Dermis blood vessel endothelial cell (primary cell): Measurements from ENCODE around the gene DNER. TPM values are rescaled to one million over a fixed set of nuclear protein-coding genes. Genes with fewer than 3 reads are reported as not detected.
A peak's percentile ranks its signal among the peaks of the same experiment; 100 is the strongest.

ENCODE experiments used
- DNase-seq: peaks from one replicate; pipeline ENCODE4 v3.0.0; 2010
- total RNA-seq: library from RNA; depleted of rRNA; stranded (reverse); fragments of >200 nt; gene quantifications from 2 replicates; pipeline ENCODE4 v1.2.3, GENCODE V29; 2014

Gene DNER
- total RNA-seq, 1 donor from 2014 or later = not detected

DNA sequence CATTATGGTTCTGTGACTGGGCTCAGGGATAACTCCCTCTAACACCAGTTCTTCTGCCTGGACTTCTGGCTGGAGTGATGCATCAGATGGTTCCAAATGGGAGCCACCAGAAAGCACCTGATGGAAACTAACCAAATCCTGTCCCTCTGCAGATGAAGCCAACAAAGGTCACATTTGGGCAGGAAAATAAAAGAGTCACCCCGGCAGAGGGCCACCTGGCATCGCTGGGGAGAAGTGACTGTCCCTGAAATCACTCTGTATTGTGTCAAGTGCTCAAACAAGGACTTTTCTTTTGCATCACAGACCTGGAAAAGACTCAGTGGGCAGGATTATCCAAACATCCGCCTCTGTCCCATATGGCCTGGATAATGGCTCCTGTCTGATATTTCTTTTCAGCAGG, 47.5 kb downstream of the DNER start:
- no peak for DNase-seq

DNA sequence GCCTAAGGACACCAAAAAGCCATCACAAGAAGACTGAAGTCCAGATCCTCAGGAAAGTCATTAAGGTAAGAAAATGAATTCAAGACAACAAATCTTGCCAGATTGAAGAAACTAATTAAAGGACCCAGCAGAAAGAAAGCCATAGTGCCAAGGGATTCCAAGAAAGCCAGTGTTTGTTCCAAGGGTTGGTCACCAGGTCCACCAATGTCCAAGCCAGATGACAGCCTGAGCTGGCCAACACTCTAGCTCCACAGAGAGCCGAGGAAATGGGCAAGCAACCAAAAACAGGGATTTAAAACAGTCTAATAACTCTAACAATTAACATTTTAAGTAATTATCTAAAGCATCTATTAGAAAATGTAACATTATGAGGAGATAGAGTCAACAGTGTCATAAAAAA, 49.2 kb downstream of the DNER start:
- DNase-seq = no peak

- DNase-seq = no peak
Measured at GRCh38 chr2:229661478-229661877, 52.9 kb downstream of the DNER start.

GRCh38 chr2:229660951-229661350, 53.4 kb downstream of the DNER start:
- DNase-seq = peak; percentile 21

DNA sequence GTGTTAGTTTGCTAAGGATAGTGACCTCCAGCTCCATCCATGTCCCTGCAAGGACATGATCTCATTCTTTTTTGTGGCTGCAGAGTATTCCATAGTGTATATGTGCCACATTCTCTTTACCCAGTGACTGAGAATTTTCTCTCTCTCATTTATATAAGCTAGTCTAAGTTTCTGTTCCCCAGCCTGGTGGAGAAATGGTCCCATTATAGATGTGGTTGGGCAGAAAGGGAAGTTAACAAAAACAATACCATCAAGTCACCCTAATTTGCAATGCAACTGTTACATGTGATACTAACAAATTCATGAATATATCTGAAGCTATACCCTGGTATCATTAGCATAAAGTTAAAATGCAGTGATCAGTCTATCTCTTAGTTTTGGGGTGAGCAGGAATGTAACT, 54.0 kb downstream of the DNER start:
- DNase-seq = no peak

DNA sequence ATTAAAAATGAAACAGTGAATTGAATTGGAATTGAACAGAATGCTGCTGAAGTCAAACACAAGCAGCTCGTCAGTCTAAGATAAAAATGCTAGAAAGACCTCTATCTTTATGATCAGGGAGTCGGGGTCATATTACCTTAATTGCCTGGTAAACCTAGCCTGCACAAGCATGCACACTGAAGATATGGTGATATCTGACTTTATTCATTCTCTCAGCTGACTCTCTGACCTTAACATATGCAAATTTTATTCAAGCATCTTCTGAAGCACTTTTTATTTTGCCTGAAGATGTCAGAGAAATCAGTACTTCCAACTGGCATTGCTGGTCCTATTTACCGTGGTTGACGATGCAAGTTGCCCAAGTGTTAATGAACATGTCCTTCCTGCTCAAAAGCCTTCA, 56.4 kb downstream of the DNER start:
- no peak for DNase-seq

DNA sequence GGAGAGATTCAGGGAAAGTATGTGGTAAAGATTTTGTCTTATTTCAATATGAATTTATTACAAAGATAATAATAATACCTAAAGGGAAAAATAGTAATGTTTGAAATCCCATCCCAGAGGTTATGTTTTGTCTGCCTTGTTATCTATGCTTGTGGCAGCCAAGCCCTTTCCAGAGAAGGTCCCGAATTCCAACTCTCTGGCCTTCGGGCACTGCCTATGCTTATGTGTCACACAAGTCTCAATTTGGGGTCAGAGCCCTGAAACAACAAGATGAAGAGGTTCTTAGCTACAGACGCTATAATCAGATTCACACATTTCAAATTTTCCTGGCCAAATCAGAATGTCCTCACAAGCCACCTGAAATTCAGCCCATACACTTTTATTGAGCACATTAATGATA, 59.9 kb downstream of the DNER start:
- no peak for DNase-seq

DNA sequence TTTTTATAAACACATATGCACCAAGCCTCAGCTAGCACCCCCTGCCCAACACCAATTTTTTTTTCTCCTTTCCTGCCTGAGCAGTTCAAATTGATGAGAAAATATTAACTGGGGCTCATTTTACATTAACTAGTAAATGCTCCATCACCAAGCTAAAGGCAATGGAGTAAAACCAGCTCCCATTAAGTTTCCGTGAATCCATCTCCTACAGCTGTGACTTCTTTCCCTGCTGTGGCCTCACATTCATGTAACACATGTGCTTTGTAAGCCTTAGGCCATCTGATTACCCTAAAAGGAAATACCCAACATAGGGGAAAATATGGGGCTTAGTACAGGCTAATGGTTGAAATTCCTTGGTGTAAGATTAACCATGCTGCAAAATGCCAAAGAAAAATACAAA, 60.8 kb downstream of the DNER start:
- no peak for DNase-seq

DNA sequence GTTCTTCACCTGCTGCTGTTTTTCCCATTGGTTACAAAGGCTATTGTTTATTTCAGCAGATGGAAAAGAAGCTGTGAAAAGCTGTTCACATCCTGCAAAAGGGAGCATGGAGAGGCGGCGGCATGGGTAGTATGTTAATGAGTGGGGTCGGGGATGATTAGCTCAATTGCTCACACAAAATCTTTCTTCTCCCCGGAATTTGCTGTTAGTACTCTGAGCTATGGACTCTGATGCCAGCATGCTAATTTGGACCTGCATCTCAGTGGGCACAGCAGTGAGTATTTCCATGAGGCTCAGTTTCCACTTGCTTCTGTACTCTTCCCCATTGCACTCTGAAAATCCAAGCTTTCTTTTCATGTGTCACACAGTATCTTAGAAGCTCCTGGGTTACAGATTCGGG, 61.6 kb downstream of the DNER start:
- no peak for DNase-seq

DNA sequence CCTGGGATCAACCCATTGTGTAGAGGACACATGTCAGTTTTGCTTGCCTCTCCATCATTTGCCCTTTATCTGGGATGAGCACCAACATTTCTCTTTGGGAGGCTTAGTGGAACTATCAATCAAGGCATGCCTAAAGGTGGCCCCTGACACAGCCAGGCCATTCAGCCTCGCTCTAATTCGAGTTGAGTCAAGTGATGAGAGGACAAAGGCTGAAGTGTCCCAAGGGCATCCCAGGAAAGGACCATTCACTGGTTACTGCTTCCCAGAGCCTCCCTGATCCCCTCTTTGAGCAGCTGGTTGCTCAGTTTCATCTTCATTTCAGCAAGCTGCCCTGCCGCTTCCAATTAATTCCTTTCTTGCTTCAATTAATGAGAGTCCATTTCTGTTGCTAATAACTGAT, 63.5 kb downstream of the DNER start:
- DNase-seq = no peak

- no peak for DNase-seq
Measured at GRCh38 chr2:229650059-229650458, 64.3 kb downstream of the DNER start.

- DNase-seq = no peak
Measured at GRCh38 chr2:229646186-229646723, 68.1 kb downstream of the DNER start.

GRCh38 chr2:229642371-229642770, 72.0 kb downstream of the DNER start:
- DNase-seq = no peak

DNA sequence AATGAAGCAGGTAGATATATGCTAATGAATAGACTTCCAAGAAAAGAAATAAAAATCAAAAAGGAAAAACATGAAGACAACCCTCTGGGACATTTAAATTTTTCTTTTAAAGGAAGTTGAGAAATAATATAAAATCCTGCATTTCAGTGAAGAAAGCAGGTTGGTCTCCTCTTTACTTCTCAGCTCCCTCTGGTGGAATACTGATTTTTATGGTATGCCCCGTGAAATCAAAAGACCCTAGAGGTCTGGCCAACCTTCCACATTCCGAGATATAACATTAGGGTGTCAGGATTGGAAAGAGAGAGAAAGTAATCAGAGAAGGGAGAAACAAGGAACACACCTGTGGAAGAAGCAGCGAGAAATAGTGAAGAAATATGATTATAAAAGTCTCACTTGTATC, 72.7 kb downstream of the DNER start:
- no peak for DNase-seq

- DNase-seq = no peak
Measured at GRCh38 chr2:229640636-229641035, 73.7 kb downstream of the DNER start.

GRCh38 chr2:229636571-229636970, 77.8 kb downstream of the DNER start:
- DNase-seq = no peak

GRCh38 chr2:229635371-229635680, 79.0 kb downstream of the DNER start:
- DNase-seq = no peak

DNA sequence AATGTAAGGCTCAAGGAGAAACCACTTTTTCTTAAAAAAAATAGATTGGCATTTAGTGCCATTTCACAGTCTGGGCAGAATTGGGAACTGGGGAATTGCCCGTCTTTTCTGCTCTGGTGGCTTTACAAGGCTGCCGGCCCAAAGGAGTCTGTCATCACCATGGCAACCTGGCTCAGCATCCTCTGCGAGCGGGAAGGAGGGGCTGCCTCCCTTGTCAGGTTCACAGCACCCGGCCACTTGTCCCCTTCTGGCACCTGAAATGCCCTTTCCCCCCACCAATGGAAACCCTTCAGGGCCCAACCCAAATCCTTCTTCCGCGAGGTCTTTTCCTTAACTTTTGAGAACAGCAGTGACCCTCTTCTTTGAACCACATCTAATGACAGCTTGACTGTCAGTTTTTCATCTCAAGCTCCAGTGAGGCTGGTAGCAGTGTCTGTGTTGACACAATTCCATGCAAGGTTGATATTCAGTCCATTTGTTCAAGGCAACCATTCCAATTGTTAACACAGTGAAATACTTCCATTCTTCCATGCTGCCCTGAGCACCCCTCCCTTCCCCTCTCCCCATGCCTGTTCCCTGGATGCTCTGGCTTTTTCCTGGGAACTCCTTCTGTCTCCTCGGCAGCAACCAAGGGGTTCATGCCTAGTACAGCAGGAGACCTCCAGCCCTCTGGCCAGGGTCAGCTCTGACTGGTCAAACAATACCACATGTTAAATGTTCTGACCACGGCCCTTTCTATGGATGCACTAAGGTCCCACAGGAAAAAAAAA, 79.6 kb downstream of the DNER start:
- no peak for DNase-seq

DNA sequence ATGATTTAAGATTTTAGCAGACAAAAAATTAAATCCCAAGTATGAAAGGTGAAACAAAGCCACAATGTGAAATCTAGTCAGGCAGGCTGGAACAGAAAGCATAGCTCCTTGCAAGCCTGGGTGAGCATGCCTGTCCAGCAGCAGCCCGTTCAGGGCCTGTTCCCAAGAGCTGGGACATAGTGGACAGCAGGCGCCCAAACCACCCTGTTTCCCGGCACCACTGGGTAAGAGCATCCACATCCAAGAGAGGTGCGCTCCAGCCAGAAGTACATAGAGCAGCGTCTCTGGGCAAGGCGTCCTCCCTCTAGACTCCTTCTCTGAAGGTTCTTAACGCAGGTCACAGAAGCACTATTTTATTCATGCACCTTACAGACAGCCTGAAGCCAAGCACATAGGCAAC, 80.8 kb downstream of the DNER start:
- DNase-seq = no peak

GRCh38 chr2:229629039-229629438, 85.3 kb downstream of the DNER start:
- DNase-seq = no peak

- no peak for DNase-seq
Measured at GRCh38 chr2:229627728-229628127, 86.6 kb downstream of the DNER start.

DNA sequence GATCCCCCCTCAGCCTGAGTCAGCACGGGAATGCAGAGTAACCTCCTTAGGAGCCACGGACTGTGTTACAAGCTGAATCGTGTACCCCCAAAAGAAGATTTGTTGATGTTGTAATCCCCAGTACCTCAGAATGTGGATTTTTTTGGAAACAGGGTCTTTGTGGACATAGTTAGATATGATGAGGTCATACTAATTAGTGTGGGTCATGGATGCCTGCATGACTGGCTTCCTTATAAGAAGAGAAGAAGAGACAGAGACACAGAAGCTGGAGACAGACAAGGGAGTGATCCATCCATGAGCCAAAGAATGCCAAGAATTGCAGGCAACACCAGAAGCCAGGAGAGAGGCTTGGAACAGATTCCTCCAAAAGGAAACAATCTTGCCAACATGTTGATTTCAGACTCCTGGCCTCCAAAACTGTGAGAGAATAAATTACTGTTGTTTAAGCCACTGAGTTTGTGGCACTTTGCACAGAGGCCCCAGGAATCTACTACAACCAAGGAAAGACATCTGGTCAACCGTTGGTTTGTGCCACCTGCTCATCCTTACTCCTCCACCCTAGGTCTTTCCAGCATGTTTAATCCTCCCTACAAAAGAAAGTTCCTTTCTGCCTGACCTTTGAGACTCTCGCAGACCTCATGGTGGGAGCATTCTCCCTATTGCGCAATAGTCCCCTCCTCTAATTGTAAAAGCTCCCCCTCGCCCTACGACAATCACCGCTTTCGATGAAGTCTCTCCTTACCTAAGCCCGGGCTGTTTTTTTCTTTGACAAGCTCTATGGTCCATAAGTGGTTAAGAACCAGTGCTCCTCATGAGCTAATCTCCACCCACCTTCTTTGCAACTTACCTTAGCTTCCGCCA, 91.6 kb downstream of the DNER start:
- no peak for DNase-seq

DNA sequence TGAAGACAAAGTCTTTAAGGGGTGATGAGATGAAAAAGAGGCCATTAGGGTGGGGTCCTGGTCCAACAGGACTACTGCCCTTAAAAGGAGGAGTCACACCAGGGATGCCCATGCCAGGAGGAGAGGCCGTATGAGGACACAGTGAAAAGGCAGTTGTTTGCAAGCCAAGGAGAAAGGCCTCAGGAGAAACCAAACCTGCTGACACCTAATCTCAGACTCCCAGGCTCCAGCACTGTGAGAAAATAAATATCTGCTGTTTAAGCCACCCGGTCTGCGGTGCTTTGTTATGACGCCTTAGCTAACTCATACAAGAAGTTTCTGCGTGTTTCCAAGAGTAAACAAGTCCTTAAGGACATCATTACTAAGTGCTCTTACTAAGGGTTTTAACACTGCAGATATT, 93.6 kb downstream of the DNER start:
- DNase-seq = no peak

DNA sequence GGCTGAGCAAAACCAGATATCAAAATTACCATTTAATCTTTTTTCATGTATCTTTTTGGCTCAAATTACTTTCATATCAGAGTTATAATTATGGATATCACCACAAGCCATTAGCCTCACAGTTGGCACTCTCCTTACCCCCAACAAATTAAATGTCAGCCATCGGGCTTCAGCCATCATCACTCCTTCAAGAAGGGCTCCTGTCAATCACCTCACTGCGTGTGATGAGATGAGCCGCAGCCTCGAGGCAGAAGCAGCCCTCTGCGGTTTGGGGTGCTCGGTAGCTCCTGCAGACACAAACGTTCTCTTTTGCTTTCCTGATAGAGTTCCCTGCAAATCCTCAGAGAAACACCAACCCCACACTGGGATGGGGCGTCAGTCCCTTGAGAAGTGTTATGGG, 94.1 kb downstream of the DNER start:
- no peak for DNase-seq
